Hematopoietic multipotent progenitor cell treated with erythropoietin and hydrocortisone succinate and interleukin-3 and kit ligand, for 15 days (in vitro differentiated cells): ENCODE measurements around the gene NEUROD4.

Source experiments
- DNase-seq: peaks from one replicate; pipeline ENCODE4 v3.0.0-alpha.2; 2015; ENCODE audit warnings: low spot score

The NEUROD4 gene

DNA sequence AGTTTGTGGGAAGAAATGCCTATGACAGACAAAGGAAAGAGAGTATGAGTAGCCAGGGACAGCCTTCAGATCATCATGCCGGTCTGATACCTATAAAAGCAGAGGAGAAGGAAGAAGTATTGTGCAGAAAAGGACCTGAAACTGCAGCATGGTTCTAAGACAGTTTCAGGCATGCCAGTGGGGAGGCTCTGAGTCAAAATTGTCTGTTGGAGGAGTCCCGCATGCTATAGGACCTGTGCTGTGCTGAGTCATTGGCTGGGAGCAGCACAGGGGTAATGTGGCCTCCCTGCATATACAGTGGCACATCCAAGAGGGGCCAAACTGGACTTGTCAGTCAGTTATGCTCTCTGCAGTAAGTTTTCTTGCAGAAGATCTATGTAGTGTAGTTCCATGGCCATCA lies 40.7 kb downstream of the NEUROD4 start:
- DNase-seq, result no peak

DNA sequence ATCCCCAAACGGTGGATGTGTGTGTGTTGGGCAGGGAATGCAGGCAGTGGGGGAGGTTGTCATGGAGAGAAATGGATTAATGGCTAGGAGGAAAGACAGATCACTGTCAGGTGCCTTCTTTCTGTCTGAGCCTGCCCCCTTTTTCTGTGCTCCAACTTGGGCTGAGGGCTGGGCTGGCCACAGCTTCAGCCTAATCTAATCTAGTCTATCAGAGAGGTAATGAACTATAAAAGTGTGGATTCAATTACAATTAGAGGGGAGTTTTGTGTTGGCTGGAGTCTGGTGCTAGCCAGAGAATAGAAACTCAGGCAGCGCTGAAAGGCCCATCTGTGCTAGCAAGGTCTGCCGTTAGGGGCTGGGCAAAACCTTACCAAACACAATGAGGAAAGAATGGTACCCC lies 41.2 kb downstream of the NEUROD4 start:
- no peak for DNase-seq

DNA sequence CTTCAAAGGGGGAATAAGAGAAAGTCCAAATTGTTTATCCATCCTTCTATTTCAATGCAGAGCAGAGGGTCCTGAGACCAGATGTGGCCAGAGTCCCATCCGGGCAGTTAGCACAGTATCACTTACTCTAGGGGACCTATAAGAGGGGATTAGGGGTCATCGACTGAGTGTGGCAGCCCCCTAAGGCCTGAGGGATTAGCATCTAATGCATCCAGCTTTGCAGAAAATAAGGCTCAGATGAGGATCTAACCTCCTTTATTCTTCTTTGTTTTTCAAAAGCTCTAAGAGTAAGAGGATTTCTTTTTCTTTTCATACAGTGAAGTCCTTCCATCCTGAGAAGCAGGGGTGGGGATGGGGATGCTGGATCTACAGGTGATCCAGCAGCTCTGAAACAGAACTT lies 43.5 kb downstream of the NEUROD4 start:
- no peak for DNase-seq

DNA sequence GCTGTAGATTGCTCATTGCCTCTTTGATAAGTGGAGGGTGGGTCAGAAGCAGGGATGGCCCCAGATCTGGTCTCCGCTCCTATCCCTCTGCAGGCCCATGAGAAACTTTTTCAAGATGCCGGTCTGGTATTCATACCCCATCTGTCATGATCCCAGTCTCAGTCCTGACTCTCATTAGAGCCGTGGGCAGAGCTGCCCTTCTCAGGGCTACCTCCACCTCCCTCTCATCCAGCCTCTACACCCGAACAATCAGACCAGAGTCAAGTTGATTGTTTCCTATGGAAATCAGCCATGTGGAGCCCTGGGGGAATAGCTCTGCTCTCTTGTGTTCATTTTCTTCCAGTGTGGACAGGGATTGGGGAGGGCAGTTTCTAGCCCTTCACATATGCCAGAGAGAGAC lies 45.8 kb downstream of the NEUROD4 start:
- no peak for DNase-seq

DNA sequence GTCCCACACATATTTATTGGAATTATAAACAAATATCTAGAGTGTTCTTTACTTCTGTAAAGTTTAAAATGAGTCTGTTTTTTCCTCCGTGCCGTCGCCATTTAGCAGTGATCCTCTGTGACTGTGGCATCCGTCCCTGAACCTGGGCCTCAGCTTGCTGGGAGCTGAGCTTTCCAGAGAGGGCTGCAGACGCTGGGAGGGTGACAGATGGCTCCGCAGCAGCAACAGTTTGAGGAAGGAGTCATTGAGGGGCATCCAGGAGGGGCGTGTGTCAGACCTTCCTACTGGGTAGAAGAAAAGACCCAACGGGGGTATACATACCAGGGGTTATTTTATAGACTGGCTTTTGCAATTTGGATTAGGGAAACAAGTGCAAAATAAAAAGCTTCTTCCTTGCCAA lies 47.9 kb downstream of the NEUROD4 start:
- no peak for DNase-seq

DNA sequence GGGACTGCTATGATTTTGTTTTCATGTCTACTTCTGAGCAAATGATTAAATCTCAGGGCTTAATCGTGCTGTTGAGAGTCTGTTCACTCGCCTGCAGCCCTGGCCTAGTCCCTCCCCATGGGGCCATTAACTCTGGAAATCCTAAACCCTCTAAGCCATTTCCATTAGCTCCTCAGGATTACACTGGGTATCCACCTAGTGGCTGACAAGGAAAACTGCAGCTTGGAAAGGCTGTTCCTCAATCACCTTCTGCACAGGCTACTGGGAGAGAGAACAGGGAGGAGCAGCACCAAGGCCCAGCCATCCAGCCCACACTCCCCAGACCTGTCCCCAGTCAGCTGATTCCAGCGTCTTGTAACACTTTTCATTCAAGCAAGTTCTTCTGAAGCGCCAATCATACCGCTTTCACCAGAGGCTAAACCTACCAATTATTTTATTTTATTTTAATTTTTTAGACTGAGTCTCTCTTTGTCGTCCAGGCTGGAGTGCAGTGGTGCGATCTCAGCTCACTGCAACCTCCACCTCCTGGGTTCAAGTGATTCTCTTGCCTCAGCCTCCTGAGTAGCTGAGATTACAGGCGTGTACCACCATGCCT lies 48.7 kb downstream of the NEUROD4 start:
- DNase-seq, result peak; percentile 64

DNA sequence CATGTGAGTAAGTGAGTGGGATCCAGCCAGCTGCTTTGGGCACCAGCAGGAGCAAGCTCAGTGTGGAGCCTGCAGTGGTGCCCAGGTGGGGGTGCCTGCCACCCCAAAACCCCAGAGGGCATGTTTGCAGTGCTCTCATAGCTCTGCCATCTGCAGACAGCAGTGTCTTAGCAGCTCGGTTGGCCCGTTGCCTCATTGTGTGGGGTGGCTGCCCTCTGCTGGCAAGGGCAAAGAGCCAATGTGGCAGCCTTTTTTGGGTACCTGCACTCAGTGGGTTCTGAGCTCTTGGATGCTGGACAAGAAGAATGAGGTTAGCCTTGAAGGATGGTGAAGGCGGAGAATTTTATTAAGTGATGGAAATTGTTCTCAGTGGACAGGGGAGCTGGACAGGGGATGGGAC lies 52.3 kb downstream of the NEUROD4 start:
- peak; percentile 70 for DNase-seq

DNA sequence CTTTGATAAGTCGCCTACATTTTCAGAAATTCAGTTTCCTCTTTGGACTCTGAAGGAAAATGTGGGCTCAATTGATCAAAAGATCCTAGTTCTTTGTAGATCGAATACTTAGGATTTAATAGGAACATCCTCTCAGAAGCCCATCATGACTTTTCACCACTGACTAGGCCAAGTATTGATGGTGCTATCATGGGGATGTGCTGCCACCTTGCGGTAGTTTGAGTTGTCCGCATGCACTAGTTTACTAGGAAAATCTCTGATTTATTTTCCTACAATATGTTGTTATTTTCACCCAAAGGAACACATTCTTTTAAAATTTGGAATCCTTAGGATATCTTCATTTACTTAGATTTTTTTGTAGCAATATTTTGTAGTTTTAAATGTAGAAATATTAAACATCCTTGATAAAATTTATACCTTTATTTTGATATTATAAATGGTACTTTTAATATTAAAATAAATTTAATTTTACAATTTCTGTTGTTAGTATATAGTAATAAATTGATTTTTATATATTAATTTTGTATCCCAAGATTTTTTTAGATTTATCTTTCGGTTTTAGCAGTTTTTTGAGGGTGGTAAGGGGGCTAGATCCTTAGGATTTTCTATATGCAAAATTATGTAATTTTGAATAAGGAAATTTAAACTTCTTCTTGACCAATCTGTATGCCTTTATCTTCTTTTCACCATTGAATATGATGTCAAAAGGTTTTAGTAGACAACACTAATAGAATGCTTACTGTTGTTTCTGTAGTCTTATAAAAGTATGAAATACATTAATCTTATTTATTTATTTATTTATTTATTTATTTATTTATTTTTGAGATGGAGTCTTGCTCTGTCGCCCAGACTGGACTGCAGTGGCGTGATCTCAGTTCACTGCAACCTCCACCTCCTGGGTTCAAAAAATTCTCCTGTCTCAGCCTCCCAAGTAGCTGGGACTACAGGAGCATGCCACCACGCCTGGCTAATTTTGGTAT lies 53.6 kb downstream of the NEUROD4 start:
- DNase-seq, result peak; percentile 82

DNA sequence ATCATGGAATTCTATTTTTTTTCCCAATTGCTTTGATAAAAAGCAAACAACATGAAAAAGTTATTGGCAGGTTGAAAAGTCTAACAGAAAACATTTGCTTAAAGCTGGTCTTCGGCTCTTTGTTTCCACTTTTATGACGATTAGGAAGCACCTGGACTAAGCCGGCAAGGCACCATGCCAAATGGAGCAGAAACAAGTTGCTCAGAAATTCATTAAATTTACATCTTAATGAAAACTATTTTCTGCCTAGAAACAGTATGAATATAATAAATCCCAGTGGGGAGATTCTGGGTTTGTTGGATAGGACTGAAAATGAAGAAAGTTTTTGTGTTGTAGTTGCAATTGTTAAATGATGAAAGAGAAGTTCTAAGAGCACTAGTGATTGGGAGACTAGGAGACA lies 55.0 kb downstream of the NEUROD4 start:
- no peak for DNase-seq
